Non-pigmented ciliary epithelial cell (primary cell): ENCODE measurements around the gene CDH19.
"Not testable (repeated sequence)": the region's sequence is repeated elsewhere in the genome, so short reads cannot be mapped to it uniquely, and the experiment has no call there.

ENCODE experiments used
- DNase-seq: peaks from one replicate; pipeline ENCODE4 v3.0.0-alpha.2; 2010; ENCODE audit warnings: low read depth

CDH19 gene

DNA sequence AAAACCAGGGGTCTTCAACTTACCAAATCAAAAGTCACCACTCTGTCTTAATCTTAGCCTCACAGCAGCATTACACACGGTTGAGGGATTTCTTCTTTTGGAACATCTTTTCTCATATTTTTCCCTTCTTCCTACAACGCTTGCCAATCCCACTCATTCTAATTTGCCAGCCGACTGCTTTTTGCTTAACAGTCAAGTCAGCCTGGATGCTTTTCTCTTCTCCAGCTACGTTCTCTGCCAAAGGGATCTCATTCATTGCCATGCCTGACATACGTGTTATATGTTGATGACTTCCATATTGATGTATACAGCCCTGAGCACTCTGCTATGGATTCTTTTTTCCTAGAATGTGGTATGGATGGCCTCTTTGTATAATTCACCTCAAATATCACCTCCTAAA is 37.3 kb downstream of the CDH19 start:
- no peak for DNase-seq

GRCh38 chr18:66564236-66564635 is 39.7 kb downstream of the CDH19 start:
- no peak for DNase-seq

- DNase-seq: no peak
These were observed 41.6 kb downstream of the CDH19 start for GRCh38 chr18:66562279-66562678.

- no peak for DNase-seq
These were observed 43.8 kb downstream of the CDH19 start for GRCh38 chr18:66560094-66560493.

GRCh38 chr18:66558773-66559172 is 45.1 kb downstream of the CDH19 start:
- DNase-seq: peak; percentile 18

DNA sequence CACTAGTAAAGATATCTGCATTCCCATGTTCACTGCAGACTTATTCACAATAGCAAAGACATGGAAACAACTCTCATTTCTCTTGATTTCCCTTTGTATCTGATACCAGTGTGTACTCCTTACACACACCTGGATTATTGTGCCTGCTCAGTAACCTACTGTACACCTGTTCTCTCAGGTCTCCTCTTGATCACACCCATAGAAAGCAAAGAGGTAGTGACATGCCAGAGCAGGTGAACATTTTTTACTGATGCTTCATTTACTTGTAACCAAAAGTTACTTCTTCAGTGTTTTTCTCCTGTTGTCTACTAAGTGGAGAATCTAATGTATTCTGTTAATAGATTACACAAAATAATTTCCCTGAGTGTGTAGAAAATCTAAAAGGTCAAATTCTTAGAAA is 46.8 kb downstream of the CDH19 start:
- DNase-seq: no peak

DNA sequence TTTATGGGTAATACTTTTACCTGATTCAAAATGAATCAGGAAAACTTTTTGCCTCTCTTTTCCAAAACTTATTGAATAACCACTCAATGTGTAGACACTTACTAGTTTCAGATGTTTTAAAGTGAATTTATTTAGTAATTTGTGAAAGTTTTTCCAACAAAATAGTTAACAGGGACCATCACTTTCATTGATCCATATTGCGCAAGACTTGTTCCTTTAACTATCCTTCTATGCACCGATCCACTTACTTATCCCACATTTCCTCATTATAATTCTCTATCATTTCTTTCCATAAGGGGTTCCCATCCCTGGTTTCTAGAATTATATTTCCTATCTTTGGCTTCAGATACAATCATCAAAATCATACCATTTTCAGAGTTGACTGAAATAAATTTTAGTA is 48.3 kb downstream of the CDH19 start:
- no peak for DNase-seq

DNA sequence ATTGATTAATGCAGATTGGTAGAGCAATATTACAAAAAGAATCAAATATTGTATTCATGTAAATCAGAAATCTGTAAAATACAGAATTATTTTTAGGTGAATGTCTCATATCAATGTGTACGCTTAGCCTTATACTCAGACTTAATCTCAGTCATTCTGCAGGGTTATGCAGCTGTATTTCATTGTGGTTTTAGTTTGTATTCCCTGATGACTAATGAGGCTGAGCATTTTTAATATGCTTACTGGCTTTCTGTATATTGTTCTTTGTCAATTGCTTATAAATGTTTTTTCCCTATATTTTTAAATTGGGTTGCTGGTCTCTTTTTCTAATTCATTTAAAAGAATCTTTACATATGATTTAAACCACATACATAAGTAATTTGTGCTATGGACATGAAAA is 50.1 kb downstream of the CDH19 start:
- DNase-seq: peak; percentile 26

DNA sequence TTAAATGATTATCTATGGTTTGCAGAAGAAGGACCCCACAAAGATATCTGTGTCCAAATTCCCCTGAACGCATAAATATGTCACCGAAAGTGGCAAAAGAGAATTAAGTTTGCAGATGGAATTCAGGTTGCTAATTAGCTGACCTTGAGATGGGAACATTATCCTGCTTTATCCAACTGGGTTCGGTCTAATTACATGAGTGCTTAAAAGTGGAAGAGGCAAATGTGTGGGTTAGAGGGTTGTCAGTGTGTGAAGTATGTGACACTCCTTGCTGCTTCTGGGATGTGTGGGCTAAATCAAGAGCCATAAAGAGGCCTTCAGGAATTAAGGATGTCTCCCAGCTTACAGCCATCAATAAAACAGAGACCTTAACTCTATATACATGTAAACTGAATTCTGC is 53.5 kb downstream of the CDH19 start:
- DNase-seq: no peak

GRCh38 chr18:66548747-66549146 is 55.1 kb downstream of the CDH19 start:
- no peak for DNase-seq

DNA sequence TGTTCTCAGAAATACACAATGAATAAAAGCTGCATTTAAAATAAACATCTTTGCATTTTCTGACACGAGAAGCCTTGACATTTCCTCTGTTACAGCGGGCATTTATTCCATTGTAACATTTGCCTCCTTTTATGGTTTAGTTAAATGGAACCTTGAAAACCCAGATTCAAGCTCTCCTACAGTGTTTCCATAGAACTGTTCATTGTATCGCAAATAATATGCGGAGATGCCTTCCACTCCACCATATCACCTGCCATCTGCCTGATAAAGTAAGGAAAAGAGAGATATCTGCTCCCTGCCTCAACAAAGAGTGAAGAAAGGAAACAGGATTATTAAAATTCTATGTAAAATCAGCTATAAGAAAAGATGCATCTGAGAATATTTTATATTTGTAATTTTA is 69.8 kb downstream of the CDH19 start:
- no peak for DNase-seq

DNA sequence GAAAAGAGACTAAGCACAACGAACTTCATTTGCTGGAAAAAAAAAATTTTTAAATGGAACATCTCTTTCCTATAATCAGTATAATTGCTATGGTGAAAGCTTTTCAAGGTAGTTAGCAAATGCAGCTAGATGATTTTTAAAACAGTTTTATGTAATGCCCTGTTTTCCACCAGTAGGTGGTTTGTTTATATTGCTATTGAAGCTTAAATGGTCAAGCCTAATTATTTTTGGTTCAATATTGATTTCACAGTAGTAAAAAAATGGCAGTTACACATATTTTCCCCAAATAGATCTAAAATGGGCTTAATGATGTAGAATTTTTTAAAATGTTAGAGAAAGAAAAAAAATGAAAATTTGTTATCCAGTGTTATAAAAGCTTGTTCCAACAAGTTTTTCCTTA is 70.2 kb downstream of the CDH19 start:
- DNase-seq: no peak

GRCh38 chr18:66523219-66523991 is 80.5 kb downstream of the CDH19 start:
- no peak for DNase-seq

DNA sequence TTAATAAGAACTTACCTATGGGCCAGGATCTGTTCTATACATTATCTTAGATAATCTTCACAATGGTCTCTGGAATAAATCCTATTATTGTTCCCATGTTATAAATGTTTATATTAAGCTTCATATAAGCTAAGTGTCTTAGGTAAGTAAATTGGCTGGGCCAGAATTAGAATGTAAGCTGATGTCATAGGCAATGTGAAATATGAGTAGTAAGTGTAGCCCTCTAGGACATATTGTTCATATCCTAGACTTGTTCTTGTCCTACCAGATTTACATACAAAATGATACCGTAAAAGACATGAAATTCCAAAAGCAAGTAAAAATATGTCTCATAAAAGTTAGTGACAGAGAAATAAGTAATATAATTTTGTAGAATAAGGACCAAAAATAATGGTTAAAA is 89.9 kb downstream of the CDH19 start:
- DNase-seq: no peak

DNA sequence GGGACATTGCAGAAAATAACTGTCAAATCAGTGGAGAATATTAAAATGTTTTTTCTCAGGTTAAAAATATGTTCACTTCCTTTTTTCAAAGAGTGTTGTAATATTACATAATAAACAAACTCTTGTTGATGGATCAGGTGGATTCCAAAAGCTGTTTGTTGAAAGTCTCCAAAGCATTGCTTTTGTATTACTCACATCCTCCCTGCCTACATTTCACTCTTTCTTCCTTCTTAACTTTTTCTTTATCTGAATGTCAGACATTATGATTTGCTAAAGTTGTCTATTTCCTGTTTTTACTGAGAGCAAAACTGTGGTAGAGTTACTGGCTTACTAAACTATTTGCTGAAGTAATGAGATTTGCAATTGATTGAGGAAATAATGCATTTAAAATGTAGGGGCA is 92.1 kb downstream of the CDH19 start:
- DNase-seq: peak; percentile 10

DNA sequence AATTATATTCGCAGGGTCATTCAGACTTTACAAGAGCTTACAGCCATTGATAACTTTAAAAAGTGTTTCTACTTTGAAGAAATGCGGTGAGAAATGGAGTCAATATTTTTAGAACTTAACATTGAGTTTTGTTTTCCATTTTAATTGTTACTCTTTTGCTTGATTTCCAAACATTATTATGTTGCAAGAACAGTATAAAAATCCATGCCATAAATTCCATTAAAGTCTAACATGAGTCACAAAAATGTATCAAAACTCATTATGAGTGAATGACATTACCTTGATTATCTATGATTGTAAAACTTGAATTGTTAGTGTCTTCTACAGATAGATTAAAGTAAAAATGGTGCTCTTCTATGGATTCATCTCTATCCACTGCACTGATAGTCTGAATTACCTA is 92.6 kb downstream of the CDH19 start:
- no peak for DNase-seq

GRCh38 chr18:66510357-66511045 is 93.4 kb downstream of the CDH19 start:
- DNase-seq: no peak

GRCh38 chr18:66508937-66509336 is 95.0 kb downstream of the CDH19 start:
- DNase-seq: no peak

GRCh38 chr18:66506178-66506577 is 97.7 kb downstream of the CDH19 start:
- DNase-seq: no peak

DNA sequence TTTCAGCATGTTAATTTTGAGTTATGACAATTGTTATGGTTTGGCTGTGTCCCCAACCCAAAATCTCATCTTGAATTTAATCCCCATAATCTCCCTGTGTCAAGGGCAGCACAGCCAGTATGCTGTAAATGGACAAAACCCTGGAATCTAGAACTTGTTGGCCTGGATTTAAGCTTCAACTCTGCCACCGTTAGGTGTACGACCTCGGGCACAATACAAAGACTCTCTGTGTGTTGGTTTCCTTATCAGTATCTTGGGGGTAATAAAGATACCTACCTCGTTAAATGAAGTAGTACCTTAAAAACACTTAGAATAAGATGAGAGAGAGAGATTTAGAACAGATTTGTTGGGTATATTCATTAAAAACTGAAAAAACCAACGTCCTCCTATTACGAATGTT is 106.5 kb downstream of the CDH19 start:
- no peak for DNase-seq

DNA sequence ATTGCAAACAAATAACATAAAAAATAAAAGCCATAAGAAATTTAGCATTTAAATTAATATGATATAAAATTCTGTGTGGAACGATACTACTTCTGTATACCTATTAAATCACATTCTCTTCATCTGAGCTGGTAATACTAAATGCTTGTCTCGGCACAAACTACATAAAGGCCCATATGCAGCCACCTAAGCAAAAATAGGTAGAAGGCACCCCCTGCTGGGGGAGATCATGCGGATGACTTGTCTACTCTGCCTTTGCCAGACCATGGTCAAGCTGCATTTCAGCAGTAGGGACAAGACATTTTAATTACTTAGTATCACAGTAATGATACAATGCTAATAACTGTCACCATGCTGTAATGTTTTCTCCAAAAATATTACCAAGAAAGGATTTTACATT is 108.0 kb downstream of the CDH19 start:
- peak; percentile 15 for DNase-seq

GRCh38 chr18:66473882-66474281 is 130.0 kb downstream of the CDH19 start:
- no peak for DNase-seq

DNA sequence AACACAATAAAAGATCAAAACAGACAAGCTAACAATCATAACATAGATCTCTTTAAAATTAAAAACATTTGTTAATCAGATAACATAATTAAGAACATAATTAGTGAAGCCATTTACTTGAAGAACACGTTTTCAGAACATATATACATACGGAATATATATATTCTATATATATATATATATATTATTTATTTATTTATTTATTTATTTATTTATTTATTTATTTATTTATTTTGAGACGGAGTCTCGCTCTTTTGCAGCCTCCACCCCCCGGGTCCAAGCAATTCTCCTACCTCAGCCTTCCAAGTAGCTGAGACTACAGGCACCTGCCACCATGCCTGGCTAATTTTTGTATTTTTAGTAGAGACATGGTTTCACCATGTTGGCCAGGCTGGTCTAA is 137.7 kb downstream of the CDH19 start:
- DNase-seq: not testable (repeated sequence)

DNA sequence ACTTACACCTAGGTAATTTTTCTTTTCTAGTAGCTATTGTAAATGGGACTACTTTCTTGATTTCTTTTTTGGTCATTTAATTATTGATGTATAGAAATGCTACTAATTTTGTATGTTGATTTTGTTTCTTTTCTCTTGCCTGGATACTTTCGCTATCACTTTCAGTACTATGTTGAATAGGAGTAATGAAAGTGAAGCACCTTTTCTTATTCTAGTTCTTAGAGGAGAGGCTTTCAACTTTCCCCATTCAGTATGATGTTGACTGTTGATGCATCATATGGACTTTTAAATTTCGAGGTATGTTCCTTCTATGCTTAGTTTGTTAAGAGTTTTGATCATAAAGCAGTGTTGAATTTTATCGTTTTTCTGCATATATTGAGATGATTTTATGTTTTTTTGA is 142.5 kb downstream of the CDH19 start:
- no peak for DNase-seq
